GM19023 (cell line): ENCODE data around the gene PCGF2.
A peak's percentile ranks its signal among the peaks of the same experiment; 100 is the strongest.

ENCODE experiments used
- ATAC-seq: cut with Tn5 transposase; IDR thresholded peaks from one replicate; pipeline ENCODE4 v1.9.1; 2021; ENCODE audit warnings: mild to moderate bottlenecking, moderate library complexity; ENCODE audit not compliant: unreplicated experiment

PCGF2 gene

DNA sequence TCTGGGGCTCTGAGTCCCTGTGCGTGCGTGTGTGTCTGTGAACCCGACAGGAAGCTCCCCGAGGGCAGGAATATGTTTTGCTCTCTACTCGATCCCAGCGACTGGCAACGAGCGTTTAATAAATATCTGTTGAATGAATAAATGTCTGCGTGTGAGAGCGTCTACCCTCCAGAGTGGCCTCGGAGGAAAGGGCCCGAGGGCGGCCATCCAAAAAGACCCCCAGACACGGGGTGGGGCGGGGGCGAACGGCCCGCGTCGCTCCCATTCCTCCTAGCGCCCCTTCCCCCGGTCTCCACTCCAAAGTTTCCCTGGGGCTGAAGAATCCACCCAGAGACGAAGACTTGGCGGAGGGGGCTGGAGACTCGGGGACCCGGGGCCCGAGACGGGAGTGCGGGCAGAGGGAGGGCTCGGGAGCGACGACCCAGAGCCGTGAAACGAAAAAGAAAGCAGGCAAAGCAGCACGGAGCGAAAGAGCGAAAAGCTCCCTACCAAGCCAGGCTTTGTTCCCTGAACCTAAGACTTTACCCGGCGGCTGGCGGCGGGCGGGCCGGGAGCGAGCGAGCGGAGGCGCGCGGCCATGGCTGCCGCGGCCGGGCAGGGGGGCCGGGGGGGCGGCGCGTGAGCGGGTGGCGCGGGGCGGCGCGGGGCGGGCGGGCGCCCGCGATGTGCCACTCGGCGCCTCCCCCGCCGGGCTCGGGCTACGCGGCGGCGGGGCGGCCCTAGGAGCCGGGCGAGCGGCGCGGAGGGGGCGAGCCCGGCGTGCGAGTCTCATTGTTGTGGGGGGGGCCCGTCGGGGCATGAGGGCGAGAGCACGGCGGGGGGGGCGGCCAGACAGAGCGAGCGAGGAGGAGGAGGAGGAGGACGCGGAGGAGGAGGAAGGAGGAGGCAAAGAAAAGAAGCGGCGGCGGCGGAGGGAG is 43.3 kb downstream of the PCGF2 start, which contains the start of gene MLLT6:
MLLT6 (plus strand) TSS at position 668 of the 917 bp plus-strand sequence. CDS start 360 bp downstream, outside the sequence.
- no peak for ATAC-seq

- ATAC-seq: peak; percentile 26
Measured at GRCh38 chr17:38703742-38704605, 44.2 kb downstream of the PCGF2 start.

DNA sequence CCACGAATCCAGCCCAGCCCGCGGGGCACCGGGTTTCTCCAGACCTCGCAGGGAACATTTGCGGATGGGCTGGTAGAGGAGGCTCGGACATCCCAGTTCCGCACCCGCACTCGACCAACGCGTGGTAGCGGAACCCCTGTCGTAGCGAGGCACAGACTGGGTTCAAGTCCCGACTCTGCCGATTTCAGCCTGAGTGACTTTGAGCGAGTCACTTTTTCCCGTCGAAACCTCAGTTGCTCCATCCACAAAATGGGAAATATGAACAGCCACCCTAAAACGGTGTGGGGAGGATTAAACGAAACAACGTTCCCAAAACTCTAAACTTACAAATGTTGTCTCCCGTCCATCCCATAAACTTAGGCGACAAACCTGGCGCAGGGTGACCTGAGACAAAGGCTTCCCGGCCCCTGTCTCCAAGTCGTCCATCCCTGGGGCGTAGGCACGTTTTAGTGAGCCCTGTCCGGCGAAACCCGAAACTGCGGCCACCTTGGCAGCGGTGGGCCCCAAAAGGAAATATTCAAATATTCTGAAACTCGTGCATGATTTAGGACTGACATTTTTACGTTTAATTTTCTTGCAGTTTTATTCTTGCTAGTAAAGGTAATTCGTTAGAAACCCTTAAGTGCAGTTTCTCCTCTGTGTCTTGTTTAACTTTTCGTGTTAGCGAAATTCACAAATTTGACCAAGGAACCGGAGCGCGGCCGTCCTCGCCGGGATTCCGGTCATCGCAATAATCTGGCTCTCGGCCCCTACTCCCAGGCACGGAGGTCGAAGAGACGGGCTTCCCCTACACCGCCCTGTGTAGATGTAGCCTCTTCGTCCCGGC is 45.0 kb downstream of the PCGF2 start:
- peak; percentile 1 for ATAC-seq

DNA sequence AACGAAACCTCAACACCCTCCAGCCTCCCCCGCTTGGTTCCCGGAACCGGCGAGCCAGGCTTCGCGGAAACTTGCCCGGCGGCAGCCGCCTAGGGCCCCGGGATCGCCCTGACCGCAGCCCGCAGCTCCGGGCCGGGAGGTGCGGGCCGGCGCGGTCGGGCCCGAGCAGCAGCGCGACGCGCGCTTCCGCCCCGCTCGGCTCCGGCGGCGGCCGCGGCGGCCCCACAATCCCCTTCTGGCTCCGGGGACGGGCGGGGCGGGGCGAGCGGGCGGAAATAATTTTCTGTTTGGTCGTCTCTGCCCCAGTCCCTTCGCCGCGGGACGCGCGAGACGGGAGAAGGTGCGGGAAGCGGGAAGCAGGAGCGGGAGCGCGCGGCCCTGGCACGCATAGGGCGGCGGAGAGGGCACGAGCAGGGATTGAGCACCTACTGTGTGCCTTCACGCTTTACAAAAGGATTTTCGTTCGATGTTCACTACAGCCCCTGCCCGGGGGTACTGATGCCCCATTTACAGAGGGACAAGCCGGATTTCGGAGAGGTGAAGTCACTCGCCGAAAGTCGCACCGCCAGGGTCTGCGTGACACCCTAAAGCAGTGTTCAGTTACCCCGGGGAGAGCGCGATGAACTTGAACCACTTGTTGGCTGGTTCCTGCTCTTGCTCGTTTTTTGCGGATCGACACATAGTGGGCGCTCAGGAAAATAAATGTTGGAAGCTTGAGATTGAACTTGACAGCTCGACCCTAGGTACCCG is 45.8 kb downstream of the PCGF2 start:
- peak; percentile 27 for ATAC-seq

DNA sequence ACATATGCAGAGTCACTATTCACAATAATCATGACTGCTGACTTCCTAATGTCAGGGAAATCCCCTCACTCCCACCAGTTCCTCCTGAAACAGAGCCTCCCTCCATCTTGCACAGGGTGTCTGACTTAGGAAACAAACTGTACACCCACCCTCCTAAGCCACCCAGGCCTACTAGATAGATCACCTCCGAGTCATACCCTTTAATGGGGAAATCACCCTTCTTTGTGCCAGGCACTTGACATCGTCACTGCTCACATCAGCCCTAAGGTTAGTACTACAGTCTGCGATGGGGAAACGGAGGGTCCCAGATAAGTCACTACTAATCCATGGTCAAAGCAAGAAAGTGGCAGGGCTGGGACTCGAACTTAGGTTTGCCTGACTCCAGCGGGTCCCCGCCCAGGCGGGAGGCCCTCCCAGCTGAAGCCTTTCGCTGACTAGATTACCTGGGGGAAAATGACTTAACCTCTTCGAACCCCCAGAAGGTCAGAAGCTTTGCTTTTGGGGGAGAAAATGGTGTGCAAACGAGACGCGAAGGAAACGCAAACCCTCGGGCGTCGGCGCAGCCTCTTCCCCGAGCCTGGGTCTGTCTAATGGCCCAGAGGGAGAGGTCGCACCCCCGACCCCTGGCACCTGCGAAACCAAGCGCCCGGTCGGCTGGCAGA is 46.5 kb downstream of the PCGF2 start:
- peak; percentile 15 for ATAC-seq

GRCh38 chr17:38698760-38699159 is 49.4 kb downstream of the PCGF2 start:
- no peak for ATAC-seq

- no peak for ATAC-seq
Measured at GRCh38 chr17:38697061-38697820, 50.9 kb downstream of the PCGF2 start.

DNA sequence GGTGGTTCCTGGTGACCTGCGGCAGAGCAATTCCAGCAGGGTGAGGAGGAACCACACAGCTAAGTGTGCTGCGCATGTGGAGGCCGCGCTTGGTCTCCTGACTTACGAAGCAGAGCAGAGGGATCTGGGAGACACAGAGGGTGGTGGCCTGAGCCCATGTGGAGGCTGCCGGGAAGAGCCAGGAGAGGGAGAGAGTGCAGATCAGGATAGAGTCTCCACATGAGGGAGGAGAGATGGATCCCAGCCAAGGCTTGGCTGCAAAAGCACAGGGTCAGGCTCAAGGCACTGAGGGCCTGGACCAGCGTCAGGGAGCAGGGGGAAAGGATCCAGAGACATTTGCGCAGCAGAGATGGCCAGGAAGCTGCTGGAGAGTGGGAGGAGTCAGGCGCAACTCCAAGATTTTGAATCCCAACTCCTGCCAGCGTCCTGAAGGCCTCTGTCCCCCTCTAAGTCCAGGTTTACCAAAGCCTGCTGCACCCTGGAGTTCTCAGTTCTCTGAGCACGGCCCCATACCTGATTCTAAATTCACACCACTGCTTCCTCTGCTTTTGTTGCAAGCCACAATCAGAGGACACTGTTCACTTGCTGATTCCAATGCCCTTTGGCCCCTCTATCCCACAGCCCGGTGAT is 54.3 kb downstream of the PCGF2 start:
- ATAC-seq: no peak

DNA sequence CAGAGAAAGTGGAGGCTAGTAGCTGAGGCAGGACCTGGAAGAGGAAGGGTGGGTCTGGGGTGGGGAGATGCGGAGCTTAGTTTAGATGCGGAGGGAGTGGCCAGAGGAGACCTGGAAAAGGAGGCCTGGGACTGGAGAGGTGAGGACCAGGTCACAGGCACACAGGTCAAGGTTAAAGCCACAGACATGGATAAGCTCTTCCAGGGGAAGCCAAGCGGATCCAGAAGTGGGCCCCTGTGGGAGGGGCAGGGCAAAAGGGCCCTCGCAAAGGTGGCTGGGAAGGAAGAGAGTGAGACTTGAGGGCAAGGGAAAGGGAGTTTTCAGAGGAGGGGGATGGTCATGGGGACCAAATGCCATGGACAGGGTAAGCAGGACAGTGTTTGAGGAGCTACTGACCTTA is 57.0 kb downstream of the PCGF2 start:
- no peak for ATAC-seq

DNA sequence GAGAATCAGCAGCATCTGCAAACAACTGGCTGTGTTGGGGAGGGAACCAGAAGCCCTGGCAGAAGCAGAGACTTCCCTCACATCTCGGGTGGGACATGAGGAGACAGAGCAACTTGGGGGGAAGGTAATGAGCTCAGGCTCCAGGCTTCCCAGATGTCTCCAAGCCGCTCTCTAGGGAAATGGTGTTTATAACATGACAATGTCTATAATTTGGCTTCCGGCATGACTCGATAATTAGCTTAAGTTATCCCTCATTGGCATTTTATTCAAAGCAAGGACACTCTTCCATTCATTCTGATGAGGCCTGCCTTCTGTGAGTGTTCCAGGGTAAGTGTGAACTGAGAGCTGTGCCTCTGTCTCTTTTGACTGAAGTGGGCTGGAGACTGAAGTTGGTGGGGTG is 57.8 kb downstream of the PCGF2 start:
- ATAC-seq: no peak

- ATAC-seq: no peak
Measured at GRCh38 chr17:38687286-38687685, 60.9 kb downstream of the PCGF2 start.

GRCh38 chr17:38685491-38685890 is 62.6 kb downstream of the PCGF2 start:
- no peak for ATAC-seq
